HEK293 (cell line): ENCODE data around the gene PRKCE.

Source experiments
- BCL11A ChIP-seq: fragments of 450-650 bp; formaldehyde crosslinking; IDR thresholded peaks from 2 replicates; pipeline ENCODE4 v1.5.1; 2016; ENCODE audit warnings: low read depth, missing biosample characterization, missing genetic modification characterization
- GLIS1 ChIP-seq: fragments of 450-650 bp; formaldehyde crosslinking; IDR thresholded peaks from 2 replicates; pipeline ENCODE4 v1.5.1; 2016; ENCODE audit warnings: missing biosample characterization, missing genetic modification characterization
- HOXC10 ChIP-seq: sonication (generic); formaldehyde crosslinking; IDR thresholded peaks from 2 replicates; pipeline ENCODE4 v1.8.1; 2023; ENCODE audit warnings: mild to moderate bottlenecking, missing genetic modification reagents
- KLF10 ChIP-seq: fragments of 450-650 bp; IDR thresholded peaks from 2 replicates; pipeline ENCODE4 v1.5.1; 2018; ENCODE audit warnings: missing biosample characterization, mild to moderate bottlenecking, missing genetic modification characterization
- MEIS1 ChIP-seq: sonication (generic); formaldehyde crosslinking; IDR thresholded peaks from 2 replicates; pipeline ENCODE4 v1.8.1; 2022; ENCODE audit warnings: missing genetic modification reagents, mild to moderate bottlenecking, borderline replicate concordance
- PRDM6 ChIP-seq: fragments of 450-650 bp; formaldehyde crosslinking; IDR thresholded peaks from 2 replicates; pipeline ENCODE4 v1.5.1; 2017; ENCODE audit warnings: missing biosample characterization, missing genetic modification characterization
- SP2 ChIP-seq: fragments of 450-650 bp; formaldehyde crosslinking; IDR thresholded peaks from 2 replicates; pipeline ENCODE4 v1.5.1; 2016; ENCODE audit warnings: missing biosample characterization, missing genetic modification characterization
- WT1 ChIP-seq: fragments of 450-650 bp; formaldehyde crosslinking; IDR thresholded peaks from 2 replicates; pipeline ENCODE4 v1.5.1; 2016; ENCODE audit warnings: missing biosample characterization, missing genetic modification characterization
- ZBTB17 ChIP-seq: fragments of 450-650 bp; formaldehyde crosslinking; IDR thresholded peaks from 2 replicates; pipeline ENCODE4 v1.5.1; 2016; ENCODE audit warnings: missing biosample characterization, missing genetic modification characterization
- ZBTB48 ChIP-seq: fragments of 450-650 bp; formaldehyde crosslinking; IDR thresholded peaks from 2 replicates; pipeline ENCODE4 v1.5.1; 2016; ENCODE audit warnings: missing biosample characterization, missing genetic modification characterization
- ZIC2 ChIP-seq: fragments of 450-650 bp; formaldehyde crosslinking; IDR thresholded peaks from 2 replicates; pipeline ENCODE4 v1.5.1; 2016; ENCODE audit warnings: missing biosample characterization, missing genetic modification characterization
- ZNF280C ChIP-seq: fragments of 450-650 bp; formaldehyde crosslinking; IDR thresholded peaks from 2 replicates; pipeline ENCODE4 v1.5.1; 2016; ENCODE audit warnings: missing biosample characterization, missing genetic modification characterization
- ZNF366 ChIP-seq: fragments of 450-650 bp; formaldehyde crosslinking; conservative IDR thresholded peaks from 2 replicates; pipeline ENCODE4 v1.5.1; 2016; ENCODE audit warnings: missing biosample characterization, missing genetic modification characterization
- ZNF501 ChIP-seq: fragments of 450-650 bp; formaldehyde crosslinking; IDR thresholded peaks from 2 replicates; pipeline ENCODE4 v1.5.1; 2016; ENCODE audit warnings: missing biosample characterization, missing genetic modification characterization
- ZNF514 ChIP-seq: fragments of 450-650 bp; formaldehyde crosslinking; IDR thresholded peaks from 2 replicates; pipeline ENCODE4 v1.5.1; 2016; ENCODE audit warnings: missing biosample characterization, missing genetic modification characterization
- ZNF843 ChIP-seq: fragments of 450-650 bp; formaldehyde crosslinking; IDR thresholded peaks from 2 replicates; pipeline ENCODE4 v1.5.1; 2016; ENCODE audit warnings: missing biosample characterization, missing genetic modification characterization
- ZSCAN23 ChIP-seq: fragments of 450-650 bp; formaldehyde crosslinking; IDR thresholded peaks from 2 replicates; pipeline ENCODE4 v1.5.1; 2016; ENCODE audit warnings: missing biosample characterization, missing genetic modification characterization
- TF ChIP-seq, protein P1 (sequence below): fragments of 450-650 bp; formaldehyde crosslinking; IDR thresholded peaks from 2 replicates; pipeline ENCODE4 v1.5.1; 2016; ENCODE audit warnings: missing biosample characterization, missing genetic modification characterization, borderline replicate concordance
- TF ChIP-seq, protein P2 (sequence below): fragments of 450-650 bp; formaldehyde crosslinking; IDR thresholded peaks from 2 replicates; pipeline ENCODE4 v1.5.1; 2017; ENCODE audit warnings: missing biosample characterization, missing genetic modification characterization
- TF ChIP-seq, protein P3 (sequence below): fragments of 450-650 bp; formaldehyde crosslinking; IDR thresholded peaks from 2 replicates; pipeline ENCODE4 v1.5.1; 2016; ENCODE audit warnings: missing biosample characterization, missing genetic modification characterization
- TF ChIP-seq, protein P4 (sequence below): fragments of 450-650 bp; formaldehyde crosslinking; IDR thresholded peaks from 2 replicates; pipeline ENCODE4 v1.5.1; 2016; ENCODE audit warnings: missing biosample characterization, missing genetic modification characterization
- TF ChIP-seq, protein P5 (sequence below): fragments of 450-650 bp; formaldehyde crosslinking; IDR thresholded peaks from 2 replicates; pipeline ENCODE4 v1.5.1; 2016; ENCODE audit warnings: missing biosample characterization, missing genetic modification characterization

The PRKCE gene

GRCh38 chr2:45938649-45939511 lies 287.4 kb downstream of the PRKCE start (continued):
- no peak for TF ChIP-seq ZNF280C (tag by site-specific recombination)
- TF ChIP-seq SP2 (tag by site-specific recombination): peak; percentile 40; the same call in 1 of the 2 replicates
- TF ChIP-seq ZNF843 (tag by site-specific recombination): peak; percentile 89
- TF ChIP-seq, protein P1, sequence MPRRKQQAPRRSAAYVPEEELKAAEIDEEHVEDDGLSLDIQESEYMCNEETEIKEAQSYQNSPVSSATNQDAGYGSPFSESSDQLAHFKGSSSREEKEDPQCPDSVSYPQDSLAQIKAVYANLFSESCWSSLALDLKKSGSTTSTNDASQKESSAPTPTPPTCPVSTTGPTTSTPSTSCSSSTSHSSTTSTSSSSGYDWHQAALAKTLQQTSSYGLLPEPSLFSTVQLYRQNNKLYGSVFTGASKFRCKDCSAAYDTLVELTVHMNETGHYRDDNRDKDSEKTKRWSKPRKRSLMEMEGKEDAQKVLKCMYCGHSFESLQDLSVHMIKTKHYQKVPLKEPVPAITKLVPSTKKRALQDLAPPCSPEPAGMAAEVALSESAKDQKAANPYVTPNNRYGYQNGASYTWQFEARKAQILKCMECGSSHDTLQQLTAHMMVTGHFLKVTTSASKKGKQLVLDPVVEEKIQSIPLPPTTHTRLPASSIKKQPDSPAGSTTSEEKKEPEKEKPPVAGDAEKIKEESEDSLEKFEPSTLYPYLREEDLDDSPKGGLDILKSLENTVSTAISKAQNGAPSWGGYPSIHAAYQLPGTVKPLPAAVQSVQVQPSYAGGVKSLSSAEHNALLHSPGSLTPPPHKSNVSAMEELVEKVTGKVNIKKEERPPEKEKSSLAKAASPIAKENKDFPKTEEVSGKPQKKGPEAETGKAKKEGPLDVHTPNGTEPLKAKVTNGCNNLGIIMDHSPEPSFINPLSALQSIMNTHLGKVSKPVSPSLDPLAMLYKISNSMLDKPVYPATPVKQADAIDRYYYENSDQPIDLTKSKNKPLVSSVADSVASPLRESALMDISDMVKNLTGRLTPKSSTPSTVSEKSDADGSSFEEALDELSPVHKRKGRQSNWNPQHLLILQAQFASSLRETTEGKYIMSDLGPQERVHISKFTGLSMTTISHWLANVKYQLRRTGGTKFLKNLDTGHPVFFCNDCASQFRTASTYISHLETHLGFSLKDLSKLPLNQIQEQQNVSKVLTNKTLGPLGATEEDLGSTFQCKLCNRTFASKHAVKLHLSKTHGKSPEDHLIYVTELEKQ (tag by site-specific recombination): peak; percentile 75; the same call in 1 of the 2 replicates
- peak; percentile 91 for TF ChIP-seq ZBTB17 (tag by site-specific recombination)
- 0 out of 2 replicates have a peak, but pooled peaks have one; percentile 45 for TF ChIP-seq ZNF501 (tag by site-specific recombination)
- TF ChIP-seq ZSCAN23: 0 out of 2 replicates have a peak, but pooled peaks have one; percentile 23
- peak; percentile 74 for TF ChIP-seq MEIS1 (CRISPR knock-in tag)
- TF ChIP-seq, protein P2, sequence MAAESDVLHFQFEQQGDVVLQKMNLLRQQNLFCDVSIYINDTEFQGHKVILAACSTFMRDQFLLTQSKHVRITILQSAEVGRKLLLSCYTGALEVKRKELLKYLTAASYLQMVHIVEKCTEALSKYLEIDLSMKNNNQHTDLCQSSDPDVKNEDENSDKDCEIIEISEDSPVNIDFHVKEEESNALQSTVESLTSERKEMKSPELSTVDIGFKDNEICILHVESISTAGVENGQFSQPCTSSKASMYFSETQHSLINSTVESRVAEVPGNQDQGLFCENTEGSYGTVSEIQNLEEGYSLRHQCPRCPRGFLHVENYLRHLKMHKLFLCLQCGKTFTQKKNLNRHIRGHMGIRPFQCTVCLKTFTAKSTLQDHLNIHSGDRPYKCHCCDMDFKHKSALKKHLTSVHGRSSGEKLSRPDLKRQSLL (tag by site-specific recombination): 0 out of 2 replicates have a peak, but pooled peaks have one; percentile 14
- peak; percentile 79 for TF ChIP-seq GLIS1 (tag by site-specific recombination)
- TF ChIP-seq KLF10: peak; percentile 96
- TF ChIP-seq, protein P3, sequence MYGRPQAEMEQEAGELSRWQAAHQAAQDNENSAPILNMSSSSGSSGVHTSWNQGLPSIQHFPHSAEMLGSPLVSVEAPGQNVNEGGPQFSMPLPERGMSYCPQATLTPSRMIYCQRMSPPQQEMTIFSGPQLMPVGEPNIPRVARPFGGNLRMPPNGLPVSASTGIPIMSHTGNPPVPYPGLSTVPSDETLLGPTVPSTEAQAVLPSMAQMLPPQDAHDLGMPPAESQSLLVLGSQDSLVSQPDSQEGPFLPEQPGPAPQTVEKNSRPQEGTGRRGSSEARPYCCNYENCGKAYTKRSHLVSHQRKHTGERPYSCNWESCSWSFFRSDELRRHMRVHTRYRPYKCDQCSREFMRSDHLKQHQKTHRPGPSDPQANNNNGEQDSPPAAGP: peak; percentile 85
- TF ChIP-seq ZNF366 (tag by site-specific recombination): peak; percentile 89
- TF ChIP-seq, protein P4, sequence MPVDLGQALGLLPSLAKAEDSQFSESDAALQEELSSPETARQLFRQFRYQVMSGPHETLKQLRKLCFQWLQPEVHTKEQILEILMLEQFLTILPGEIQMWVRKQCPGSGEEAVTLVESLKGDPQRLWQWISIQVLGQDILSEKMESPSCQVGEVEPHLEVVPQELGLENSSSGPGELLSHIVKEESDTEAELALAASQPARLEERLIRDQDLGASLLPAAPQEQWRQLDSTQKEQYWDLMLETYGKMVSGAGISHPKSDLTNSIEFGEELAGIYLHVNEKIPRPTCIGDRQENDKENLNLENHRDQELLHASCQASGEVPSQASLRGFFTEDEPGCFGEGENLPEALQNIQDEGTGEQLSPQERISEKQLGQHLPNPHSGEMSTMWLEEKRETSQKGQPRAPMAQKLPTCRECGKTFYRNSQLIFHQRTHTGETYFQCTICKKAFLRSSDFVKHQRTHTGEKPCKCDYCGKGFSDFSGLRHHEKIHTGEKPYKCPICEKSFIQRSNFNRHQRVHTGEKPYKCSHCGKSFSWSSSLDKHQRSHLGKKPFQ: peak; percentile 96
- TF ChIP-seq BCL11A (tag by site-specific recombination): peak; percentile 91; the same call in 1 of the 2 replicates
- TF ChIP-seq PRDM6: peak; percentile 72
- no peak for TF ChIP-seq ZNF514 (tag by site-specific recombination)
- no peak for TF ChIP-seq HOXC10 (CRISPR knock-in tag)
- peak; percentile 87 for TF ChIP-seq ZIC2 (tag by site-specific recombination)
- peak; percentile 70 for TF ChIP-seq WT1
- TF ChIP-seq, protein P5, sequence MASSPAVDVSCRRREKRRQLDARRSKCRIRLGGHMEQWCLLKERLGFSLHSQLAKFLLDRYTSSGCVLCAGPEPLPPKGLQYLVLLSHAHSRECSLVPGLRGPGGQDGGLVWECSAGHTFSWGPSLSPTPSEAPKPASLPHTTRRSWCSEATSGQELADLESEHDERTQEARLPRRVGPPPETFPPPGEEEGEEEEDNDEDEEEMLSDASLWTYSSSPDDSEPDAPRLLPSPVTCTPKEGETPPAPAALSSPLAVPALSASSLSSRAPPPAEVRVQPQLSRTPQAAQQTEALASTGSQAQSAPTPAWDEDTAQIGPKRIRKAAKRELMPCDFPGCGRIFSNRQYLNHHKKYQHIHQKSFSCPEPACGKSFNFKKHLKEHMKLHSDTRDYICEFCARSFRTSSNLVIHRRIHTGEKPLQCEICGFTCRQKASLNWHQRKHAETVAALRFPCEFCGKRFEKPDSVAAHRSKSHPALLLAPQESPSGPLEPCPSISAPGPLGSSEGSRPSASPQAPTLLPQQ (tag by site-specific recombination): peak; percentile 71
- no peak for TF ChIP-seq ZBTB48 (tag by site-specific recombination)
